ENCODE data around the gene MFGE8. TPM values are rescaled to one million over a fixed set of nuclear protein-coding genes. Genes with fewer than 3 reads are reported as not detected.

The MFGE8 gene, protein sequence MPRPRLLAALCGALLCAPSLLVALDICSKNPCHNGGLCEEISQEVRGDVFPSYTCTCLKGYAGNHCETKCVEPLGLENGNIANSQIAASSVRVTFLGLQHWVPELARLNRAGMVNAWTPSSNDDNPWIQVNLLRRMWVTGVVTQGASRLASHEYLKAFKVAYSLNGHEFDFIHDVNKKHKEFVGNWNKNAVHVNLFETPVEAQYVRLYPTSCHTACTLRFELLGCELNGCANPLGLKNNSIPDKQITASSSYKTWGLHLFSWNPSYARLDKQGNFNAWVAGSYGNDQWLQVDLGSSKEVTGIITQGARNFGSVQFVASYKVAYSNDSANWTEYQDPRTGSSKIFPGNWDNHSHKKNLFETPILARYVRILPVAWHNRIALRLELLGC
- polyA plus RNA-seq (2012; rRNA removed): 210 and 247 TPM in 2 replicates
- 106 and 153 TPM in 2 replicates for polyA plus RNA-seq (2012; cell fraction: cytosol; rRNA removed)
- polyA plus RNA-seq (2012; cell fraction: nucleus; rRNA removed): 444 and 513 TPM in 2 replicates

DNA sequence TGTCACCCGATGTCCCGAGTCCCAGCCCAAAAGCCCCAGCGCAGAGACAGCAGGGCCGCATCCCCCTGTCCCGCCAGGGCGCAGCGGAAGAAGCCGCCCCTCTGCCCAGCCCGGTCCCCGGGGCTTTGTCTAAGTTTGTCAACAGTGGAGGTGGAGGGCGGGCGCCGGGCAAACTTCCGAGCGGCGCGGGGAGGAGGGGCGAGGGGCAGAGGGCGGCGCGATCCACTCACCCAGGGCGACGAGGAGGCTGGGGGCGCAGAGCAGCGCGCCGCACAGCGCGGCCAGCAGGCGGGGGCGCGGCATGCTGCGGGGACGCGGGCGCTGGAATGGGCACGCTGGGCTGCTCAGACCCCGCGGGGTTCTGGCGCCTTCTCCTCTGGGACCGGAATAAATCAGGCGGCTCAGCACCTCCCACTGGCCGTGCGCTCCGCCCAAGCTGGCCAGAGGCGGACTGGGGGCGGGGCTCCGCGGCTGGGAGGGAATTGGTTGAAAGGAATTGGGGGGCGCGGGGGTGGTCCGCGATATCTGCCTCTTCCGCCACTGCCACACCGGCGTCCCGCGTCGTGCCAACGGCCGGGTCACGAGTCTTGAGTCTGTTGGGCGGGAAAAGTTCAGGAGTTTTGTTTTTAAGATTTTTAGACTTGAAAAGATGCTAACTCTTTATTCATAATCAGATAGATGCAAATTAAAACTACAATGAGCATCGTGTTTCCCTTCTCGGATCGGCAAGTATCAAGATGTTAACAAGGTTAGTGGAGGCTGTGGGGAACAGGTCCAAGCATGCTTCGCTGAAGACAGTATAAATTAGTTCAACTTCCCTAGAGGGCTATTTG lies at the start of gene MFGE8:
TSS of gene MFGE8 (minus strand) at position 363 of the 833 bp plus-strand sequence. CDS start at position 303, 60 bp downstream.
- Histone ChIP-seq H3F3A (replicated peaks; ENCODE audit: insufficient read depth) (peaks cover 4% of the 10 kb centered on the region), H3K36me3 (replicated peaks in 1 of 2; ENCODE audit: control insufficient read depth in 1 of 2, insufficient read depth in 2 of 2, low read length in 1 of 2) (peaks cover 0 to 9% of the 10 kb centered on the region in 2 experiments), H3K9ac (peak within 1 kb of the TSS; percentile 95), H3K9me2 (no peaks in the 10 kb centered on the region), H3K27me3 (ENCODE audit: insufficient read depth) (no peaks in the 10 kb centered on the region), H3K79me2 (ENCODE audit: insufficient read depth) (peaks cover 19% of the 10 kb centered on the region; the same call in 1 of the 2 replicates), H3K27ac (ENCODE audit: low read depth in 2 of 2, low read length in 1 of 2) (peak within 1 kb of the TSS; percentile 68 to 72), H3K4me3 (ENCODE audit: low read depth in 2 of 2, low read length in 1 of 2) (peak within 1 kb of the TSS; percentile 69 to 94), H3K4me1 (ENCODE audit: control insufficient read depth in 1 of 2, insufficient read depth in 2 of 2, low read depth in 1 of 2, low read length in 1 of 2) (peaks cover 7 to 9% of the 10 kb centered on the region in 2 experiments; a peak in 2 of 4 replicates), H3K9me3 (no peaks in the 10 kb centered on the region), H3K4me2 (peak within 1 kb of the TSS; percentile 98), H4K20me1 (ENCODE audit: insufficient read depth) (no peaks in the 10 kb centered on the region), H2AFZ (ENCODE audit: low read depth) (peak within 1 kb of the TSS; percentile 86)
- POLR2A ChIA-PET: no interaction called here
- 4% methylated on average over 25 of the region's 67 CpGs for WGBS (ENCODE audit: low lambda C conversion rate)
- TF ChIP-seq TAF1 (IDR thresholded peaks at IDR 0.05; ENCODE audit: borderline replicate concordance, low read depth, low read length): peak; percentile 27; the same call in 1 of the 2 replicates
- TF ChIP-seq FOSL2 (IDR thresholded peaks at IDR 0.05; ENCODE audit: borderline replicate concordance, low read depth): no peak
- no peak for TF ChIP-seq FOXM1 (IDR thresholded peaks at IDR 0.05; ENCODE audit: low read depth)
- TF ChIP-seq, protein P1, sequence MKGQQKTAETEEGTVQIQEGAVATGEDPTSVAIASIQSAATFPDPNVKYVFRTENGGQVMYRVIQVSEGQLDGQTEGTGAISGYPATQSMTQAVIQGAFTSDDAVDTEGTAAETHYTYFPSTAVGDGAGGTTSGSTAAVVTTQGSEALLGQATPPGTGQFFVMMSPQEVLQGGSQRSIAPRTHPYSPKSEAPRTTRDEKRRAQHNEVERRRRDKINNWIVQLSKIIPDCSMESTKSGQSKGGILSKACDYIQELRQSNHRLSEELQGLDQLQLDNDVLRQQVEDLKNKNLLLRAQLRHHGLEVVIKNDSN (IDR thresholded peaks at IDR 0.05; ENCODE audit: borderline replicate concordance, low read depth): no peak
- TF ChIP-seq CHD2 (IDR thresholded peaks at IDR 0.05; ENCODE audit: low read length, partially characterized antibody): peak; percentile 19
- TF ChIP-seq POLR2AphosphoS5 (IDR thresholded peaks at IDR 0.05; ENCODE audit: low read depth, low read length): 0 out of 2 replicates have a peak, but pooled peaks have one; percentile 58
- no peak for TF ChIP-seq JUND (IDR thresholded peaks at IDR 0.05)
- TF ChIP-seq, protein P2, sequence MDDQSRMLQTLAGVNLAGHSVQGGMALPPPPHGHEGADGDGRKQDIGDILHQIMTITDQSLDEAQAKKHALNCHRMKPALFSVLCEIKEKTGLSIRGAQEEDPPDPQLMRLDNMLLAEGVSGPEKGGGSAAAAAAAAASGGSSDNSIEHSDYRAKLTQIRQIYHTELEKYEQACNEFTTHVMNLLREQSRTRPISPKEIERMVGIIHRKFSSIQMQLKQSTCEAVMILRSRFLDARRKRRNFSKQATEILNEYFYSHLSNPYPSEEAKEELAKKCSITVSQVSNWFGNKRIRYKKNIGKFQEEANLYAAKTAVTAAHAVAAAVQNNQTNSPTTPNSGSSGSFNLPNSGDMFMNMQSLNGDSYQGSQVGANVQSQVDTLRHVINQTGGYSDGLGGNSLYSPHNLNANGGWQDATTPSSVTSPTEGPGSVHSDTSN (IDR thresholded peaks at IDR 0.05): 0 out of 2 replicates have a peak, but pooled peaks have one; percentile 22
- peak; percentile 44; the same call in 1 of the 2 replicates for TF ChIP-seq MXI1 (IDR thresholded peaks at IDR 0.05; ENCODE audit: low read depth, low read length)
- no peak for TF ChIP-seq NFIC (IDR thresholded peaks at IDR 0.05; ENCODE audit: borderline replicate concordance)
- DNase-seq: peak; percentile 93
- CTCF ChIA-PET: interaction anchor here (1.0 to 1.5 kb wide), 2 partner anchors 20 to 129 kb away, joined by 4 to 5 read pairs; no protein-coding TSS in a partner anchor

DNA sequence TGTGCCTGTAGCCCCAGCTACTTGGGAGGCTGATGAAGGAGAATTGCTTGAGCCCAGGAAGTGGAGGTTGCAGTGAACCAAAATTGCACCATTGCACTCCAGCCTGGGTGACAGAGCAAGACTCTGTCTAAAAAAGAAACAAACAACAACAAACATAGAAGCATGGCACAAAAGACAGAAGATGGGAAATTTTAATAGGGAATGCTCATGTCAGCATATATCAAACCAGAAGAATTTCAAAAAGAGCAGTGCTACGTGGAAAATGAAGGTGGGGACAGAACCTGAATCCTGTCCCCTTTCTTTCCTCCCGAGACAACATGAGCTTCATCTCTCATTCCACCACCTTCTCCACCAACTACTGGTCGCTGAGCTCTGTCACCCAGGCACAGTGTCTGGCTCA lies 46.3 kb upstream of the MFGE8 start:
- CTCF ChIA-PET: interaction anchor here (2.1 kb wide), 1 partner anchor 55 kb away, joined by 5 read pairs; no protein-coding TSS in a partner anchor
- 21% methylated on average over 3 of the region's 3 CpGs for WGBS (ENCODE audit: low lambda C conversion rate)
- Histone ChIP-seq H3K27ac (ENCODE audit: low read depth in 2 of 2, low read length in 1 of 2) (no peak overlapping the region), H3K4me2 (no peak overlapping the region), H3K9me2 (no peaks in the 10 kb centered on the region), H4K20me1 (ENCODE audit: insufficient read depth) (no peaks in the 10 kb centered on the region), H3F3A (replicated peaks; ENCODE audit: insufficient read depth) (no peaks in the 10 kb centered on the region), H3K9me3 (no peaks in the 10 kb centered on the region), H2AFZ (ENCODE audit: low read depth) (no peak overlapping the region), H3K4me1 (ENCODE audit: control insufficient read depth in 1 of 2, insufficient read depth in 2 of 2, low read depth in 1 of 2, low read length in 1 of 2) (no peaks in the 10 kb centered on the region), H3K4me3 (ENCODE audit: low read depth in 2 of 2, low read length in 1 of 2) (no peak overlapping the region), H3K27me3 (ENCODE audit: insufficient read depth) (peaks cover 8% of the 10 kb centered on the region; the same call in 1 of the 2 replicates), H3K9ac (no peak overlapping the region), H3K36me3 (replicated peaks in 1 of 2; ENCODE audit: control insufficient read depth in 1 of 2, insufficient read depth in 2 of 2, low read length in 1 of 2) (no peaks in the 10 kb centered on the region), H3K79me2 (ENCODE audit: insufficient read depth) (no peaks in the 10 kb centered on the region)
- no peak for TF ChIP-seq FOXJ3 (CRISPR knock-in tag; IDR thresholded peaks at IDR 0.05)
- POLR2A ChIA-PET: no interaction called here
- DNase-seq: no peak

Measured in SK-N-SH (cell line).